Measurements from ENCODE around the gene ALDH1L1. TPM values are rescaled to one million over a fixed set of nuclear protein-coding genes. Genes with fewer than 3 reads are reported as not detected.

Gene ALDH1L1
- total and polyA plus RNA-seq, 2 of the 13 experiments (the other 11 are each of a cell fraction or from before 2014, with no cell fraction given), result 11.2 to 28.7 TPM

GRCh38 chr3:126056681-126057500 is 123.5 kb downstream of the ALDH1L1 start (continued):
- TF ChIP-seq ZBED4 (CRISPR knock-in tag; IDR thresholded peaks at IDR 0.05; ENCODE audit: borderline replicate concordance), result no peak
- no peak for TF ChIP-seq ZNF10 (CRISPR knock-in tag; IDR thresholded peaks at IDR 0.05; ENCODE audit: borderline replicate concordance, low read depth)
- TF ChIP-seq POGZ (CRISPR knock-in tag; IDR thresholded peaks at IDR 0.05), result peak; percentile 71
- TF ChIP-seq NFIB (CRISPR knock-in tag; IDR thresholded peaks at IDR 0.05; ENCODE audit: borderline replicate concordance), result no peak
- no peak for TF ChIP-seq POLR2AphosphoS2 (IDR thresholded peaks at IDR 0.05; ENCODE audit: low read depth, low read length)
- no peak for TF ChIP-seq ZKSCAN1 (IDR thresholded peaks at IDR 0.05; ENCODE audit: low read length)
- TF ChIP-seq ZNF615 (CRISPR knock-in tag; IDR thresholded peaks at IDR 0.05; ENCODE audit: borderline replicate concordance), result no peak
- TF ChIP-seq KIAA2018 (CRISPR knock-in tag; IDR thresholded peaks at IDR 0.05; ENCODE audit: borderline replicate concordance), result no peak
- no peak for TF ChIP-seq SIX4 (CRISPR knock-in tag; IDR thresholded peaks at IDR 0.05)
- no peak for TF ChIP-seq ZBTB3 (CRISPR knock-in tag; IDR thresholded peaks at IDR 0.05; ENCODE audit: borderline replicate concordance, low read depth)
- no peak for TF ChIP-seq MED8 (CRISPR knock-in tag; IDR thresholded peaks at IDR 0.05; ENCODE audit: insufficient replicate concordance)
- no peak for TF ChIP-seq ZNF512 (CRISPR knock-in tag; IDR thresholded peaks at IDR 0.05)
- TF ChIP-seq ZNF274 (CRISPR knock-in tag; IDR thresholded peaks at IDR 0.05), result no peak
- TF ChIP-seq YY1 (IDR thresholded peaks at IDR 0.05; ENCODE audit: insufficient read depth, insufficient replicate concordance, low read depth, low read length), result peak; percentile 6
- TF ChIP-seq NFE2 (CRISPR knock-in tag; IDR thresholded peaks at IDR 0.05), result no peak

Measured in HepG2 (cell line).